RWPE2 (cell line): Measurements from ENCODE around the gene LCN1.

Experiments
- ATAC-seq: fragments of 200-7000 bp; cut with Tn5 transposase; 3 replicates; pipeline ENCODE4 v1.9.1; 2021; ENCODE audit warnings: low read depth
- DNase-seq: peaks from one replicate; pipeline ENCODE4 v3.0.0-alpha.2; 2020; ENCODE audit warnings: low spot score
- H3K27ac ChIP-seq: fragments of 450-650 bp; 2 replicates; pipeline ENCODE4 v1.5.1; 2017; ENCODE audit warnings: mild to moderate bottlenecking; ENCODE audit not compliant: poor library complexity, severe bottlenecking
- H3K27me3 ChIP-seq: fragments of 250-450 bp; sonication (Bioruptor Pico); 2 replicates; pipeline ENCODE4 v1.5.1; 2021; ENCODE audit warnings: mild to moderate bottlenecking, moderate library complexity; ENCODE audit not compliant: insufficient read depth, poor library complexity, severe bottlenecking
- H3K36me3 ChIP-seq: fragments of 250-450 bp; sonication (Bioruptor Pico); 2 replicates; pipeline ENCODE4 v1.5.1; 2020; ENCODE audit warnings: low read depth, mild to moderate bottlenecking, moderate library complexity
- H3K4me1 ChIP-seq: fragments of 250-450 bp; sonication (Bioruptor Pico); 2 replicates; pipeline ENCODE4 v1.5.1; 2021; ENCODE audit warnings: mild to moderate bottlenecking, moderate library complexity; ENCODE audit not compliant: insufficient read depth, poor library complexity, severe bottlenecking
- H3K4me3 ChIP-seq: fragments of 250-450 bp; sonication (Bioruptor Pico); 2 replicates; pipeline ENCODE4 v1.5.1; 2021; ENCODE audit warnings: mild to moderate bottlenecking, moderate library complexity; ENCODE audit not compliant: severe bottlenecking
- H3K9me3 ChIP-seq: fragments of 250-450 bp; sonication (Bioruptor Pico); 2 replicates; pipeline ENCODE4 v1.5.1; 2021; ENCODE audit warnings: mild to moderate bottlenecking, moderate library complexity; ENCODE audit not compliant: severe bottlenecking
- CTCF ChIP-seq: fragments of 450-650 bp; IDR thresholded peaks from one replicate; pipeline ENCODE4 v1.5.1; 2017; ENCODE audit warnings: mild to moderate bottlenecking, moderate library complexity; ENCODE audit not compliant: poor library complexity, severe bottlenecking

LCN1 gene

GRCh38 chr9:135480071-135480939 lies 40.9 kb upstream of the LCN1 start:
- peak; percentile 66 for ATAC-seq
- peak overlapping the region; percentile 95 for H3K4me3 ChIP-seq
- H3K27ac ChIP-seq: peak overlapping the region; percentile 26

GRCh38 chr9:135480940-135481310 lies 40.3 kb upstream of the LCN1 start:
- no peaks in the 10 kb centered on the region for H3K9me3 ChIP-seq
- no peaks in the 10 kb centered on the region for H3K4me1 ChIP-seq
- peaks cover 22% of the 10 kb centered on the region for H3K36me3 ChIP-seq
- ATAC-seq (no peak), DNase-seq (no peak)
- H3K27me3 ChIP-seq: no peaks in the 10 kb centered on the region
- no peak for TF ChIP-seq CTCF
- H3K4me3 ChIP-seq: peak overlapping the region; percentile 95
- no peak overlapping the region for H3K27ac ChIP-seq

More at GRCh38 chr9:135480071-135480939, 40.9 kb upstream of the LCN1 start:
- DNase-seq: no peak
- TF ChIP-seq CTCF: no peak
- H3K9me3 ChIP-seq: no peaks in the 10 kb centered on the region
- peaks cover 19% of the 10 kb centered on the region for H3K36me3 ChIP-seq
- no peaks in the 10 kb centered on the region for H3K4me1 ChIP-seq
- no peaks in the 10 kb centered on the region for H3K27me3 ChIP-seq

- ATAC-seq: no peak
- TF ChIP-seq CTCF: no peak
- H3K9me3 ChIP-seq: no peaks in the 10 kb centered on the region
- H3K36me3 ChIP-seq: peaks cover 31% of the 10 kb centered on the region
- no peak overlapping the region for H3K27ac ChIP-seq
- H3K4me3 ChIP-seq: no peak overlapping the region
- no peaks in the 10 kb centered on the region for H3K27me3 ChIP-seq
- H3K4me1 ChIP-seq: no peaks in the 10 kb centered on the region
- no peak for DNase-seq
Observed at GRCh38 chr9:135482015-135482754, 39.1 kb upstream of the LCN1 start.

GRCh38 chr9:135484460-135485277 lies 36.6 kb upstream of the LCN1 start:
- no peak for TF ChIP-seq CTCF
- DNase-seq: no peak
- Histone ChIP-seq H3K27ac (no peak overlapping the region), H3K27me3 (no peaks in the 10 kb centered on the region), H3K36me3 (peaks cover 46% of the 10 kb centered on the region), H3K4me1 (no peaks in the 10 kb centered on the region), H3K9me3 (no peaks in the 10 kb centered on the region), H3K4me3 (no peak overlapping the region)
- ATAC-seq: no peak
